K562 (cell line): Measurements from ENCODE around the gene PCAT6. TPM values are rescaled to one million over a fixed set of nuclear protein-coding genes. Genes with fewer than 3 reads are reported as not detected.

Source experiments
- CBFB ChIP-seq: sonication (generic); formaldehyde crosslinking; IDR thresholded peaks from 2 replicates; pipeline ENCODE4 v1.4.0; 2020; ENCODE audit warnings: mild to moderate bottlenecking, missing genetic modification reagents
- CCNT2 ChIP-seq: IDR thresholded peaks from 2 replicates; pipeline ENCODE4 v1.6.1; 2011; ENCODE audit warnings: borderline replicate concordance, low read depth, mild to moderate bottlenecking, moderate library complexity, mixed read lengths, low read length; ENCODE audit not compliant: insufficient read length; ENCODE audit errors: extremely low read depth
- CHD4 ChIP-seq: fragments of 200-600 bp; sonication (generic); IDR thresholded peaks from 3 replicates; pipeline ENCODE4 v1.6.1; 2012; ENCODE audit warnings: low read depth, mild to moderate bottlenecking, mixed read lengths, low read length, inconsistent platforms; ENCODE audit not compliant: insufficient read depth, insufficient replicate concordance, poor library complexity, severe bottlenecking
- HDAC1 ChIP-seq, 2 experiments: fragments of 450-650 bp; IDR thresholded peaks; 2 replicates each; pipeline ENCODE4 v1.6.1; 2016 to 2017; ENCODE audit warnings: inconsistent platforms in 1 of 2, mild to moderate bottlenecking in 1 of 2, moderate library complexity in 1 of 2
- HSF4 ChIP-seq: fragments of 250-450 bp; sonication (Bioruptor Pico); IDR thresholded peaks from 2 replicates; pipeline ENCODE4 v2.1.2; 2022; ENCODE audit warnings: mild to moderate bottlenecking, moderate library complexity, borderline replicate concordance
- JUNB ChIP-seq: fragments of 450-650 bp; formaldehyde crosslinking; conservative IDR thresholded peaks from 2 replicates; pipeline ENCODE4 v1.4.0; 2020; ENCODE audit warnings: mild to moderate bottlenecking
- MYBL2 ChIP-seq, 2 experiments: fragments of 450-650 bp in 1 of 2; sonication (generic) in 1 of 2; formaldehyde crosslinking in 1 of 2; IDR thresholded peaks; 2 replicates each; pipeline versions ENCODE4 v1.6.1 to v1.8.1; 2017 to 2022; ENCODE audit warnings: borderline replicate concordance in 1 of 2, inconsistent platforms in 1 of 2, low read depth in 1 of 2, mild to moderate bottlenecking in 1 of 2, missing genetic modification reagents in 1 of 2, moderate library complexity in 1 of 2
- NBN ChIP-seq: fragments of 450-650 bp; IDR thresholded peaks from 2 replicates; pipeline ENCODE4 v1.6.1; 2016; ENCODE audit warnings: low read depth, mild to moderate bottlenecking
- NR2C1 ChIP-seq, 2 experiments: fragments of 450-650 bp; IDR thresholded peaks; 2 replicates each; pipeline ENCODE4 v1.6.1; 2017; ENCODE audit warnings: mild to moderate bottlenecking in 2 of 2, antibody characterized with exemption in 1 of 2, inconsistent platforms in 1 of 2, missing compliant biosample characterization in 1 of 2, missing genetic modification characterization in 1 of 2
- NR4A1 ChIP-seq, 2 experiments: fragments of 250-450 bp in 1 of 2; fragments of 450-650 bp in 1 of 2; sonication (Bioruptor Pico) in 1 of 2; IDR thresholded peaks; 2 replicates each; pipeline versions ENCODE4 v1.4.0 to v1.6.1; 2016 to 2020; ENCODE audit warnings: mild to moderate bottlenecking in 2 of 2, missing compliant biosample characterization in 1 of 2, missing genetic modification characterization in 1 of 2, moderate library complexity in 1 of 2
- PCBP1 ChIP-seq: fragments of 200-400 bp; formaldehyde crosslinking; IDR thresholded peaks from 2 replicates; pipeline ENCODE4 v1.6.1; 2018; ENCODE audit warnings: mild to moderate bottlenecking, low read depth, low read length; ENCODE audit not compliant: poor library complexity, severe bottlenecking
- RBBP5 ChIP-seq: fragments of 200-600 bp; sonication (generic); IDR thresholded peaks from 2 replicates; pipeline ENCODE4 v1.6.1; 2012; ENCODE audit warnings: borderline replicate concordance, mild to moderate bottlenecking, low read length, control low read depth, inconsistent platforms; ENCODE audit not compliant: insufficient read depth, poor library complexity, severe bottlenecking
- RBFOX2 ChIP-seq: fragments of 200-400 bp; formaldehyde crosslinking; IDR thresholded peaks from 2 replicates; pipeline ENCODE4 v1.6.1; 2017; ENCODE audit warnings: low read depth, mild to moderate bottlenecking, low read length, moderate library complexity
- TAL1 ChIP-seq: fragments of 450-650 bp; IDR thresholded peaks from 2 replicates; pipeline ENCODE4 v1.6.1; 2016; ENCODE audit warnings: mild to moderate bottlenecking
- ZNF354B ChIP-seq: fragments of 250-450 bp; sonication (Bioruptor Pico); IDR thresholded peaks from 2 replicates; pipeline ENCODE4 v1.4.0; 2020
- ZNF395 ChIP-seq: fragments of 200-800 bp; sonication (Bioruptor generic); IDR thresholded peaks from 2 replicates; pipeline ENCODE4 v1.6.1; 2017; ENCODE audit warnings: missing genetic modification characterization, missing compliant biosample characterization
- ZNF583 ChIP-seq: fragments of 250-450 bp; sonication (Bioruptor Pico); IDR thresholded peaks from 2 replicates; pipeline ENCODE4 v1.4.0; 2020
- ZNF668 ChIP-seq: fragments of 250-450 bp; sonication (Bioruptor Pico); IDR thresholded peaks from 2 replicates; pipeline ENCODE4 v1.8.0; 2022; ENCODE audit warnings: mild to moderate bottlenecking, inconsistent platforms
- ZNF740 ChIP-seq, 3 experiments: fragments of 200-800 bp in 1 of 3; sonication (Bioruptor generic) in 1 of 3; sonication (generic) in 1 of 3; formaldehyde crosslinking in 1 of 3; IDR thresholded peaks; 2 replicates each; pipeline versions ENCODE4 v1.6.1 to v1.8.0; 2016 to 2022; ENCODE audit warnings: mild to moderate bottlenecking in 2 of 3, missing compliant biosample characterization in 2 of 3, missing genetic modification characterization in 2 of 3, missing genetic modification reagents in 1 of 3
- ZSCAN29 ChIP-seq: fragments of 450-650 bp; IDR thresholded peaks from 2 replicates; pipeline ENCODE4 v1.6.1; 2017
- polyA plus RNA-seq, 8 experiments: library from polyadenylated mRNA; depleted of rRNA in 4 of 8; stranded (reverse) in 5 of 8; unstranded in 3 of 8; fragments of >200 nt; fragmentation: Nextera tagmentation in 2 of 8; fragmentation: Illumina TruSeq in 1 of 8; extraction: Ambion mirVana in 2 of 8; extraction: Trizol in 1 of 8; gene quantifications; 2 replicates each; pipeline versions ENCODE4 v1.2.1 to v1.2.3, GENCODE V29; 2011 to 2014; ENCODE audit warnings: inconsistent platforms in 1 of 8, missing spikeins in 1 of 8
- total RNA-seq, 7 experiments: library from RNA; depleted of rRNA in 6 of 7; stranded (reverse); fragments of >200 nt in 6 of 7; fragmentation: Illumina TruSeq in 2 of 7; extraction: Trizol in 2 of 7; gene quantifications; 2 replicates each; pipeline versions ENCODE4 v1.2.1 to v1.2.3, GENCODE V29; 2011 to 2021; ENCODE audit warnings: low replicate concordance in 1 of 7
- TF ChIP-seq, protein P1 (sequence below): sonication (generic); IDR thresholded peaks from 2 replicates; pipeline ENCODE4 v1.6.1; 2016

Gene PCAT6
- total and polyA plus RNA-seq, 9 of the 15 experiments (the other 6 are each of a cell fraction or from before 2014, with no cell fraction given): 0.25 to 2.4 (median 0.54) TPM; not detected in 1

GRCh38 chr1:202806845-202807450, 3.8 kb upstream of the PCAT6 start (continued):
- TF ChIP-seq ZNF740 (CRISPR knock-in tag; IDR thresholded peaks at IDR 0.05): peak; percentile 14; the same call in 1 of the 2 replicates
- no peak for TF ChIP-seq ZNF740 (tag; IDR thresholded peaks at IDR 0.05)
- TF ChIP-seq ZNF668 (CRISPR knock-in tag): no peak
- TF ChIP-seq NR4A1 (CRISPR knock-in tag; IDR thresholded peaks at IDR 0.05): 0 out of 2 replicates have a peak, but pooled peaks have one; percentile 53
- TF ChIP-seq NR4A1 (tag; IDR thresholded peaks at IDR 0.05): no peak
- TF ChIP-seq HSF4 (CRISPR knock-in tag): no peak
- TF ChIP-seq RBFOX2: peak; percentile 81
- TF ChIP-seq ZNF395 (CRISPR knock-in tag): no peak
- TF ChIP-seq CHD4: peak; percentile 7
- TF ChIP-seq MYBL2 (IDR thresholded peaks at IDR 0.05; ENCODE audit: low read depth): peak; percentile 39; the same call in 1 of the 2 replicates
- TF ChIP-seq MYBL2 (CRISPR knock-in tag; IDR thresholded peaks at IDR 0.05; ENCODE audit: borderline replicate concordance): no peak
- 0 out of 2 replicates have a peak, but pooled peaks have one; percentile 35 for TF ChIP-seq ZNF354B
- 0 out of 2 replicates have a peak, but pooled peaks have one; percentile 4 for TF ChIP-seq JUNB
- TF ChIP-seq, protein P1, sequence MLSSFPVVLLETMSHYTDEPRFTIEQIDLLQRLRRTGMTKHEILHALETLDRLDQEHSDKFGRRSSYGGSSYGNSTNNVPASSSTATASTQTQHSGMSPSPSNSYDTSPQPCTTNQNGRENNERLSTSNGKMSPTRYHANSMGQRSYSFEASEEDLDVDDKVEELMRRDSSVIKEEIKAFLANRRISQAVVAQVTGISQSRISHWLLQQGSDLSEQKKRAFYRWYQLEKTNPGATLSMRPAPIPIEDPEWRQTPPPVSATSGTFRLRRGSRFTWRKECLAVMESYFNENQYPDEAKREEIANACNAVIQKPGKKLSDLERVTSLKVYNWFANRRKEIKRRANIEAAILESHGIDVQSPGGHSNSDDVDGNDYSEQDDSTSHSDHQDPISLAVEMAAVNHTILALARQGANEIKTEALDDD: no peak
- TF ChIP-seq PCBP1: peak; percentile 84
- TF ChIP-seq ZNF583 (CRISPR knock-in tag): 0 out of 2 replicates have a peak, but pooled peaks have one; percentile 65
- peak in 1 of 2 experiments; percentile 16; a peak in 1 of 4 replicates for TF ChIP-seq HDAC1 (IDR thresholded peaks at IDR 0.05)
- TF ChIP-seq RBBP5: peak; percentile 86
- TF ChIP-seq NBN: no peak
- TF ChIP-seq CCNT2: no peak
- TF ChIP-seq TAL1: no peak
- no peak for TF ChIP-seq CBFB
- 0 out of 2 replicates have a peak, but pooled peaks have one; percentile 56 for TF ChIP-seq ZSCAN29
- no peak for TF ChIP-seq NR2C1 (IDR thresholded peaks at IDR 0.05)
- no peak for TF ChIP-seq NR2C1 (tag; IDR thresholded peaks at IDR 0.05)
